Muscle layer of colon (tissue), 2 donors: Measurements from ENCODE around the gene APBB2.
"Not testable (repeated sequence)": the region's sequence is repeated elsewhere in the genome, so short reads cannot be mapped to it uniquely, and the experiment has no call there.

ENCODE experiments used
- H3K27ac ChIP-seq: one replicate; pipeline ENCODE4 v1.7.0; 2013; ENCODE audit warnings: low read depth, mild to moderate bottlenecking, low read length, moderate library complexity
- H3K27me3 ChIP-seq, 2 donors: one replicate each; pipeline ENCODE4 v1.7.0; 2013; ENCODE audit warnings: low read length in 2 of 2, mild to moderate bottlenecking in 2 of 2; ENCODE audit not compliant: insufficient read depth in 2 of 2, control insufficient read depth in 1 of 2
- H3K36me3 ChIP-seq: one replicate; pipeline ENCODE4 v1.7.0; 2013; ENCODE audit warnings: mild to moderate bottlenecking, low read length; ENCODE audit not compliant: insufficient read depth
- H3K4me1 ChIP-seq: one replicate; pipeline ENCODE4 v1.7.0; 2013; ENCODE audit warnings: mild to moderate bottlenecking, low read length; ENCODE audit not compliant: insufficient read depth
- H3K4me3 ChIP-seq, 2 donors: one replicate each; pipeline ENCODE4 v1.7.0; 2013; ENCODE audit warnings: low read length in 2 of 2, low read depth in 1 of 2, mild to moderate bottlenecking in 1 of 2, moderate library complexity in 1 of 2
- H3K9ac ChIP-seq: one replicate; pipeline ENCODE4 v1.7.0; 2013; ENCODE audit warnings: low read length
- H3K9me3 ChIP-seq: one replicate; pipeline ENCODE4 v1.7.0; 2013; ENCODE audit warnings: mild to moderate bottlenecking, low read length
- donor health status: abdominal sarcoma.
- donor health status: Adenocarcinoma of cecum.

APBB2 gene

DNA sequence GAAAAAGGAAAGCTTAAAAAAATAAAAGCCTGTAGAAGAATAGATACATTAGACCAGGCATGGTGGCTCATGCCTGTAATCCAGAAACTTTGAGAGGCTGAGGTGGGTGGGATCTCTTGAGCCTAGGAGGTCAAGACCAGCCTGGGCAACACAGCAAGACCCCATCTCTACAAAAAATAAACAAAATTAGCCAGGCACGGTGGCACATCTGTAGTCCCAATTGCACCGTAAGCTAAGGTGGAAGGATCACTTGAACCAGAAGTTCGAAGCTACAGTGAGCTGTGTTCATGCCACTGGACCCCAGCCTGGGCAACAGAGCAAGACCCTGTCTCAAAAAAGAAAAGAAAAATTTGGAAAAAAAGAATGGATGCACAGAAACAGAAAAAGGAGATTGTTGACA lies 149.4 kb downstream of the APBB2 start:
- Histone ChIP-seq H3K4me1 (peaks cover 48% of the 10 kb centered on the region), H3K9ac (no peak overlapping the region), H3K27me3 (no peaks in the 10 kb centered on the region), H3K4me3 (no peak overlapping the region), H3K9me3 (no peaks in the 10 kb centered on the region), H3K27ac (no peak overlapping the region), H3K36me3 (no peaks in the 10 kb centered on the region)

DNA sequence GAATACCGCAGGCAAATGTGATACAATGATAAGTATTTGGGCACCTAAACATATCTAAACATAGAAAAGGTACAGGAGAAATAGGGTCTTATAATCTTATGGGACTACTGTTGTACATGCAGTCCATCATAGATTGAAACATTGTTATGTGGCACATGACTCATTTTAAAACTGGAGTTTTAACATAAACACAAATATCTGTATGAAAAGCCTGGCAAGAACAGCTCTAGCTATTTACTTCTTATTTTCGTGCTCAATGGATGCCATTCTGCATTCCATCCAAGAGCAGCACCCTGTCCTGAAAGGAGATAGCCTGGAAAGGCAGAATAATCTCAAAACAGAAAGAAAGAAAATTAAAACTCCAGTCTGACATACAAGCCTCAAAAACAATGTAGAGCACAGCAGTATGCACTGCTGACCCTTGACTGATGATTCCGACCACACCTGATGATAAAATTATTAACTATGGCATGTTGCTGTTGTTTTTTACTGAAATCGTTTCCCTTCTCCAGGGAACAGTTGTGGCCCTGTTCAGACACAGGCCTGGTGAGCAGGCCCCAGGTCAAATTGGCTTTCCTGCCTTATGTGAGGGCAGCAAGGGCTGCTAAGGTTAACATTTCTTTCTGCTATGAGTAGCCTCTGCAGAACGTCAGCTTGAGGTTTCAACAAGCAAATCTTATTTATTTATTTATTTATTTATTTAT lies 152.7 kb downstream of the APBB2 start:
- H3K27me3 ChIP-seq, result no peaks in the 10 kb centered on the region
- peak overlapping the region; percentile 66 for H3K27ac ChIP-seq
- no peaks in the 10 kb centered on the region for H3K36me3 ChIP-seq
- no peaks in the 10 kb centered on the region for H3K9me3 ChIP-seq
- no peak overlapping the region for H3K4me3 ChIP-seq
- H3K9ac ChIP-seq, result no peak overlapping the region
- H3K4me1 ChIP-seq, result peaks cover 44% of the 10 kb centered on the region

DNA sequence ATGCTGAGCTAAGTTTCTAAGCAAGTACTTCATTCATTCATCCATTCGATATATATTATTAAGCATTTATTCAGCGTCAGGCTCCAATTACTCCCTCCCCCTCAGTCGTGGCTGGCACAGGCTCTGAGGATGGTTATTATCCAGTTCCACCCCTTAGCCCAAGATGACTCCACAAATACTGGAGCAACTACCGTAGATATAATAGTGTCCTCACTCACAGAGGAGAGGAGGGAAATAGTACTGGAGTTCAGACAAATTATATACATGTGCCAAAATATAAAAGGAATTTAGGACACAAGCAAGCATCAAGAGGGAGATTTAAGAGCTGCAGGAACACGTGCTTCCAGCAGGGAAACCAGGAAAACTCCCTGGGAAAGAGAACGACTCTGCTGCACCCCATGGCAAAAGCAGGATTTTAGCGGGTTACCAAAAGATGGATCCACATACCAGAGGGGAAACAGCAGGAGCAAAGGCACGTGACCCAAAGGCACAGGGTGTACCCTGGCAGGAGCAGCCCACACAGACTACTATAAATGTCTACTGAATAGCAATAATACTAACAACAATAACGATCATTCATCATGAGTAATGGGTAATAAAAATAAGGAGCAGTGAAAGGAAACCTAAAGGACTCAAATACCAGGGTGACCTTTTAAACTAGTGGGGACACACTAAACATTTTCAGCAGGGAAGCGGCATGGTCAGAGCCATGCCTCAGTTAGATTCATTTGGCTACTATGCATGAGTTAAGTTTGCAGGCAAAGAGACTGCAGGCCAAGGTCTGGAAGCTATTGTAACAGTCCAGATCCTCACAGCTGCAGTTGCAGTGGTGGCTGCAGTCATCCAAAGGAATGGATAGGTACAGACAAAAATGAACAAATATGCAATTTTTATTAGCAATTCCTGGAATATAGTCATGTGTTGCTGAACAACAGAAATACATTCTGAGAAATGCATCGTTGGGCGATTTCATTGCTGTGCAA lies 153.7 kb downstream of the APBB2 start:
- peak overlapping the region; percentile 57 for H3K27ac ChIP-seq
- no peaks in the 10 kb centered on the region for H3K36me3 ChIP-seq
- H3K9ac ChIP-seq, result no peak overlapping the region
- H3K4me3 ChIP-seq, result peak overlapping the region in 1 of 2 donors; percentile 8
- no peaks in the 10 kb centered on the region for H3K9me3 ChIP-seq
- H3K27me3 ChIP-seq, result no peaks in the 10 kb centered on the region
- H3K4me1 ChIP-seq, result peaks cover 44% of the 10 kb centered on the region

DNA sequence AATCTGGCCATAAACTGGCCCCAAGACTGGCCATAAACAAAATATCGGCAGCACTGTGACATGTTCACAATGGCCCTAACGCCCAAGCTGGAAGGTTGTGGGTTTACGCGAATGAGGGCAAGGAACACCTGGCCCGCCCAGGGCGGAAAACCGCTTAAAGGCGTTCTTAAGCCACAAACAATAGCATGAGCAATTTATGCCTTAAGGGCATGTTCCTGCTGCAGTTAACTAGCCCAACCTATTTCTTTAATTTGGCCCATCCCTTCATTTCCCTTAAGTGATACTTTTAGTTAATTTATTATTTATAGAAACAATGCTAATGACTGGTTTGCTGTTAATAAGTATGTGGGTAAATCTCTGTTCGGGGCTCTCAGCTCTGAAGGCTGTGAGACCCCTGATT lies 154.9 kb downstream of the APBB2 start:
- H3K27ac ChIP-seq, result not testable (repeated sequence)

DNA sequence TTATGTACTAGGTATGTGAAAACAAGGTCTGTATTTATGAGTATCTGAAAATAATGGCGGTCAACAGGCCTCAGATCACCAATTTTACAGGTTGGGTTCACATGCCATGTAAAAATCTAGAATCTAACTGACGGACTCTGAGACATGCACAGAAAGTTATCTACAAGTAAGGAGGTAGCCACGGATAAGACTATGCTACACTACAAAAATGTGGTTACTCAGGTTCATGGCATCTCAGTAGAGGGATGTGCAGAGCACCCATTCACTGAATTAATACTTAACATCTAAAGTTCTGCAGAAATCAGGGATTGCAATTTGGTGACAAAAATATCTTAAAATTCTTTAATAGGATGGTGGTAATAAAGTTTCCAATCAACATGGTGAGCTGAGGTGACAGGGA lies 155.9 kb downstream of the APBB2 start:
- H3K9me3 ChIP-seq, result no peaks in the 10 kb centered on the region
- no peaks in the 10 kb centered on the region for H3K27me3 ChIP-seq
- H3K36me3 ChIP-seq, result no peaks in the 10 kb centered on the region
- no peak overlapping the region for H3K27ac ChIP-seq
- H3K4me3 ChIP-seq, result no peak overlapping the region
- H3K9ac ChIP-seq, result no peak overlapping the region
- peaks cover 35% of the 10 kb centered on the region for H3K4me1 ChIP-seq

More for the DNA sequence above, 154.9 kb downstream of the APBB2 start:
- H3K36me3 ChIP-seq, H3K9me3 ChIP-seq, H3K27me3 ChIP-seq, H3K4me3 ChIP-seq, H3K9ac ChIP-seq: not testable (repeated sequence)
- H3K4me1 ChIP-seq, result peaks cover 39% of the 10 kb centered on the region

DNA sequence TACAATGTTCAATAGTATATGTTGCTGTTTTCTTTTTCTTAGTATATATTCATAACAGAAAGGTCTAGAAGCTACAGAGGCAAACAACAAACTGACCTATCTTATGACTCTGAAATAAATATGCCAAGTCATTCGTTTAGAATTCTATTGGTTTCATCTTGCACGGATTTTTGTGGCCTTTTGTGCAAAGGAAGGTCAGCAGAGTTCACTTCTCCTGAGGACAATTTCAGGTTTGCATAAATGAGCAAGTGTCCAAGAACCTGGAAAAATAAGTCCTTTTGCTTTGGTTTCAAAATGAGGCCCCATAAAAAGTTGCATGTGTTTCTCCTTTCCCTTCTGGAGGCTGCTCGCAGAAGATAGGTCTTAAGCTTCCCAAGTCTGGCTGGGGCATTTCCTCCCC lies 156.9 kb downstream of the APBB2 start:
- Histone ChIP-seq H3K36me3 (no peaks in the 10 kb centered on the region), H3K9ac (no peak overlapping the region)

DNA sequence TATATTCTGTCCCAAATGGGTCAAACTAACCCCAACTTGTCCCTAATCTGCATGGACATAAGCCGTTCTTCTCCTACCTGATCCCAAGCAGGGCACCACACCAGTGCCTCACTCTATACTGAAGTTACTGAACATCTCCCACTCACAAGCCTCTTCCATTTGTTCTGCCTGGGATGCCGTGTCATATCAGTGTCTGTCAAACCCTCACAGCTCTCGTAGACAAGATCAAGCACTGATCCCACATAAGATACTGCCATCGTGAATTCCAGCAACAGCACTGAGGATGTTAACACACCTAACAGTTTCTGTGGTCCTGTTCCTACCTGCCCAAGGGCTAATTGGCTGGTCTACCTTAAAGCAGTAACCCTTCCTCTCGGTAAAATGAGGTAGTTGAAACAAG lies 162.1 kb downstream of the APBB2 start:
- no peak overlapping the region for H3K27ac ChIP-seq
- no peaks in the 10 kb centered on the region for H3K36me3 ChIP-seq
- no peak overlapping the region for H3K9ac ChIP-seq
- no peak overlapping the region for H3K4me3 ChIP-seq
- no peaks in the 10 kb centered on the region for H3K27me3 ChIP-seq
- no peaks in the 10 kb centered on the region for H3K4me1 ChIP-seq
- no peaks in the 10 kb centered on the region for H3K9me3 ChIP-seq

More for the DNA sequence above, 156.9 kb downstream of the APBB2 start:
- Histone ChIP-seq H3K4me1 (peaks cover 29% of the 10 kb centered on the region), H3K9me3 (no peaks in the 10 kb centered on the region), H3K27me3 (no peaks in the 10 kb centered on the region), H3K4me3 (no peak overlapping the region), H3K27ac (no peak overlapping the region)

DNA sequence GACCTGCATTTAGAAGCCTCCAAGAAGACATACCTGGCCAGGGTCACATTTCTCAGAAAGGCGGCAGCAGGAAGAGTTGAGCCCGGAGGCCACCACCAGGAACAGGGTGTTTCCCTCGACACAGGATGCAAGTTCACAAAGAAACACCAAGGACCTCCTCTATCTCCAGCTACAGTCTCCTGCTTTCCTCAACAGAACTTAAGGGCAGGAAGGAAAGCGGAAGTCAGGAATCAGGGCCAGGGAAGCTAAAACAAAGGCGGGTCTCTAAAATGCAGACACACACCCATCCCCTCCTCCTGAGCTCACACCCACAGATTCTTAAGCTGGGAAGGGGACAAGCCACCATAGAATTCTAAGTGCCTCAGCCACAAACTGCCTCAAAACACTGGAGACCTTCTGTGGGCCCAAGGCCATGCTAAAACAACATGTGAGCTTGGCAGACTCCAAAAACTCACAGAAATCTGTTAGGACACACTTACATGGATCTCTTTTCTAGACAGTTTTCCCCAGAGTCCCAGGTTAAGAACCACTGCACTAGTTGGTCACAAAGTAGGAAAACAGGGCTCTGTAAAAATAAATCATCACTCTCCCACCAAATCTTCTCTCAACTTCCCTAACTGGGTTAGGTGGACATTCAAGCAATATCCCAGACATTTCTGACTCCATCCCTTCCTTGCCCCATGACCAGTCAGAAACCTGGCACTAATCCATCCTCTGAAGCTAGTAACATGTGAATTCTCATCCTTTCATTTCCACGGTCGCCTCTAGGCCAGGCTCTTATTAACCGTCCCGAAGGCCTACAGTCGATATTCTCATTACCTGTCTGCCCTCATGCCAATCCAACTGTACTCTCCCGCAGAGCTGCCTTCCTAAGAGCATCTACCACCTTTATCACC lies 163.2 kb downstream of the APBB2 start:
- Histone ChIP-seq H3K36me3 (no peaks in the 10 kb centered on the region), H3K9ac (no peak overlapping the region), H3K4me1 (no peaks in the 10 kb centered on the region), H3K4me3 (no peak overlapping the region), H3K9me3 (no peaks in the 10 kb centered on the region), H3K27ac (no peak overlapping the region), H3K27me3 (no peaks in the 10 kb centered on the region)

DNA sequence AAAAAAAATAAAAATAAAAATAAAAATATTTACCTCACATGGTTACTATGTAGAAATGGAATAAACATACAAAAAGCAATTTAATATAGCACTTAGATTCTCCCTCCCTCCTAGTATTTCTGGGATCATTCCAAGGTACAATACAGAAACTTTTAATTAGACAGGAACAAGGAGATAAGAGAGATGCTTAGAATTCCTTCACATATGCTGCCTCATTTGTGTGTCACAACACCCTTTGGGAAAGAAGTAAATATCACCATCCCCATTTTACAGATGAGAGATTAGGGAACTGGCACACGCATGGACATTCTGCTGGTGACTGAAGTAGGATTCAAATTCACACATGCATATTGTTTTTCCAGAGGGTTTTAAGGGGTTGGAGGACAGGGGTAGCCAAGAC lies 164.2 kb downstream of the APBB2 start:
- Histone ChIP-seq H3K9ac (no peak overlapping the region), H3K27ac (no peak overlapping the region), H3K4me3 (no peak overlapping the region), H3K27me3 (no peaks in the 10 kb centered on the region), H3K36me3 (no peaks in the 10 kb centered on the region), H3K9me3 (no peaks in the 10 kb centered on the region), H3K4me1 (no peaks in the 10 kb centered on the region)

DNA sequence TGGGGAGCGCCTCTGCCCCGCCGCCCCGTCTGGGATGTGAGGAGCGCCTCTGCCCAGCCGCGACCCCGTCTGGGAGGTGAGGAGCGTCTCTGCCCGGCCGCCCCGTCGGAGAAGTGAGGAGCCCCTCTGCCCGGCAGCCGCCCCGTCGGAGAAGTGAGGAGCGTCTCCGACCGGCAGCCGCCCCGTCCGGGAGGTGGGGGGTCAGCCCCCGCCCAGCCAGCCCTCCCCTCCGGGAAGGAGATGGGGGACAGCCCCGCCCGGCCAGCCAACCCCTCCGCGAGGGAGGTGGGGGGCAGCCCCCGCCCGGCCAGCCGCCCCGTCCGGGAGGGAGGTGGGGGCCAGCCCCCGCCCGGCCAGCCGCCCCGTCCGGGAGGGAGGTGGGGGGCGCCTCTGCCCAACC lies 165.2 kb downstream of the APBB2 start:
- H3K4me1 ChIP-seq, H3K9me3 ChIP-seq, H3K9ac ChIP-seq, H3K27me3 ChIP-seq, H3K36me3 ChIP-seq, H3K4me3 ChIP-seq, H3K27ac ChIP-seq: not testable (repeated sequence)

DNA sequence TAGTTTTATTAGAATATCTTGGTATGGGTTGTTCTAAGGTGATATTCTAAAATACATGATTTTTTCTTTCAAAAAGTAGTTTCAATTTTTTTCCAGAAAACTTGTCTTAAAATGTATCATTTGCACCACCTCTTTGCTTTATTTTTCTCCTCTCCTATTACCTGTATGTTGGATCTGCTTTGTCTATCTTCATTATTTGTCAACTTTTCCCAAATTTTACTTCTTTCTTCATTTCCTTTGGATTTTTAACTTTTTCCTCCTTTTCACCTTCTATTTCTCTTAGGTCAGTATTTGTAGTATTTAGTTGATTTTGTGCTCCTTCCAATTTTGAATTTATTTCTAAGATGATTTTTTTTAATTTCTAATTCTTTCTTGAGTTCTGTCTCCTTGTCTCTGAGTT lies 169.6 kb downstream of the APBB2 start:
- Histone ChIP-seq H3K4me3 (no peak overlapping the region), H3K9ac (no peak overlapping the region), H3K4me1 (no peaks in the 10 kb centered on the region), H3K27me3 (no peaks in the 10 kb centered on the region), H3K9me3 (no peaks in the 10 kb centered on the region), H3K36me3 (no peaks in the 10 kb centered on the region), H3K27ac (no peak overlapping the region)
